GM19438 (cell line): Measurements from ENCODE around the gene SCGB1A1.

Source experiments
- ATAC-seq: cut with Tn5 transposase; IDR thresholded peaks from one replicate; pipeline ENCODE4 v1.9.1; 2021; ENCODE audit warnings: low read depth; ENCODE audit not compliant: unreplicated experiment

The SCGB1A1 gene

DNA sequence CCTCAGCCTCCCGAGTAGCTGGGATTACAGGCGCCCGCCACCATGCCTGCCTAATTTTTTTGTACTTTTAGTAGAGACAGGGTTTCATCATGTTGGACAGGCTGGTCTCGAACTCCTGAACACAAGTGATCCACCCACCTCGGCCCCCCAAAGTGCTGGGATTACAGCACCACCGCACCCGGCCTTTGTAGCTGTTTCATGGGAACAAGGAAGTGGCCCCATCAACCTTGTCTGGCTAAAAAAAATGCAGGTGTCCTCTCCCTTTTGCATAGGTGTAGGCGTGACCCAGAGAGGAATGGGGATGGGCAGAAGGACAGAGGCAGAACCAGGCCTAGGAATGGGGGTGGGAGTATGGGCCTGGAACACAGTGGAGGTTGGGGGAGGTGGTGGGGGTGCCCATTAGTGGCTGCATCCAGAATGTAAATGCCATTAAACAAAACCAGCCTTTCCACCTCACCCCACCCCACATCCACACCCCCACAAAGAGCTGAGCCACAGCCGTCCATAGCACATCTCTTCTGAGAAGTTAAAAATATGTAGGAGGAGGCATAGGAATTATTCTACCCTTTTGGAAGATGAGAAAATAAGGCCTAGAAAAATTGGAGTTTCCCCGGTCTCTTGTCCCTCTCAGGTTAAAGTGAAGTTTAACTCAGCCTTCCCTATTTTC, 22.8 kb upstream of the SCGB1A1 start:
- ATAC-seq, result no peak

DNA sequence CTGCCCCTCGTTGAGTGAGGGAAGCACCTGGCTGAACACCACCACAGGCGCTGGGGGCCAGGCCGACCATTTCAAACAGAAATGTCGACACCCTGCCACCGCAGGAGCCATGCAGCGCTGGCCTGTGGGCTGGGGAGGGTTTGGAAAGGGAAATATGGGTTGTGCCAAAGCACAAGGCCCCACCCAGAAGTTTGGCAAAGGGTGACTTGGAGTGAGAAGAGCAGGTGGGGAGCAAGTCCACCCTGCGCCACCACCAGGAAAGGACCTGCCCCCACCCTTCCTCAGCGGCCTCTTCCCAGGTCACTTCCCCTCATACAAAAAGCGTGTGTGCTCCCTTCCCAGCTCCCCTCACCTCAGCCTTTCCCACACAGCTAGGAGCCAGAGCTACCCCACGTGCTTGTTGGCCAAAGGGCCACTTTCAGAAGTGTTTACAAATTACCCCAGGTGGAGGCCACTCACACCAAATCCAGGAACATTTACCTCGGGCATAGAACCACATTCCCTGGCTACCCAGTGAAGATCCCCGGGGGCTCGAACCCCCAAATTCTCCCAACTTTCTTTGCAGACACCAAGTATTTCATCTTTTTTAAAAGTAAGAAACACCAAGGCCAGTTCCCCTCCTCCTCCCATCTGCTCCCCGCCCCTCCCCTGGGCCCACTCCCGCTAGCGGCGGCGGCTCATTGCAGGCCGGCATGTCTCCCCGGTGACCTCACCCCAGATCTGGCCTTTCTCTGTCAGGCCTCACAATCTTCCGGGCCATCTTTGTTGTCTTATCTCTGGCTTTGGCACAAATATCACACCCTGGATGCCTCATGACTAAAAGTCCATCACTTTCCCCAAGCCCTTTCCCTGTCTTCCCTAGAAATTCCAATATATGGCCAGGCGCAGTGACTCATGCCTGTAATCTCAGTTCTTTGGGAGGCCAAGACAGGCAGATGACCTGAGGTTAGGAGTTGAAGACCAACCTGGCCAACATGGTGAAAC, 20.5 kb upstream of the SCGB1A1 start:
- ATAC-seq, result no peak

DNA sequence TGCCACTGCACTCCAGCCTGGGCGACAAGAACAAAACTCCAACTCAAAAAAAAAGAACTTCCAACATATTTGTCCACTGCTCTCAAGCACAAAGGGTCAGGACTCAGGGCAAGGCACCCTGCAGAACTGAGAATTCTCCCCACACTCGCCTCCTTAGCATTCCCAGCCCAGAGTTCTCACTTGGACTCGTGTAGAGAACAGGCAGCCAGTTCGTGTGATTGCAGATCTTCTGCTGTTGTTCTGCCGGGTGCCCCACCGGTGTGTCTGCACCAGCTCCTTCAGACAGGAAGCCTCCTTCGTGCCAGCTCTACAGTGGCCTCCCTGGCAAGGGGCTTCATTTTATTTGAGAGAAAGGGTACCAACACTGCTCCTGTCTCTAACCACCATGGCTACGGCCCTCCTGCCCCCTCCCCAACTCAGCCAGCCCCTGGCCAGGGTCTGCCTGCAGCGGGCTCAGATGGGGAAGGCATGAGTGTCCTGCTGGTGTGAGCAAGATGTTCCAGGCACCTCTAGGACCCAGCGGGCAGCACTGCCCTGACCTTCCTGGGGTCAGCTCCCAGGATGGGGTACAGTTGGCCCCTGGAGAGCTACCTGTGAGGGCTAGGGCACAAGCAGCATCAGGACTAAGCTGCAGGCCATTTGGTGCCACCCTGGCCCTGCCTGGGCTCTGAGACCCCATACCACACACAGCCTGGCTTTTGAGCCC, 19.5 kb upstream of the SCGB1A1 start:
- ATAC-seq, result no peak

DNA sequence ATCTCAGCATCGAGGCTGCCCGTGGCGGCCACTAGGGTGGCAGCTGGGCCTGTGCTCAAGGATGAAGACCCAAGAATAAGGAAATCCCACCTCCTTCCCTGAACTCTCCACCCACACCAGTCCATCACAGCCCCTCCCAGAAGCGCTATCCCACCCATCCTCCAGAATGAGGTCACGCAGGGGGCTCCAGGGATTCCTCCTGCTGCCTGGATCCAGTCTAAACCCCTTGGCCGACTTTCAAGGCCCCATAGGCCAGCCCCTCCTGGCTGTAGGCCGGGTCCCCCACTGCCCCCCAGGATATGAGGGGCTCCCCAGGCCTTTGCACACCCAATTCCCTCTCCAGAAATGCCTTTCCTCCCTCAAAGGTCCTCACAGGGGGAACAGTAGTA, 19.0 kb upstream of the SCGB1A1 start:
- ATAC-seq, result no peak

DNA sequence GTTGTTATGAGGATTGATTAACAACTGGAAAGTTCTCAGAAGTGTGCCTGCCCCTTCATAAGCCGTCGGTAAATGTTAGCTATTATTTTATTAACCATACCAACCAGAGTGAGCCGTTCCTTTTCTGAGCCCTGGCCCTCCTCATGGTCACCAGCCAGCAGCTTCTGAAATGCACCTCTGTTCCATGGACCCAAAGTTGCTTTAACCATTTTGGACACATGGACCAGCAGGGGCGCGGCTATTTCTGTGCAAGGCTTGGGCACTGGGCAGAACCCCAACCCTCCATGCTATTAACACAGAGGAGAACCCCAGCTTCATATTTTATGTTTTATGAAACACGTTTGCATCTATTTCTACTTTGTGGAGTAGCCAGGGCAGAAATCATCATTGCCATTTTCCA, 18.6 kb upstream of the SCGB1A1 start:
- ATAC-seq, result no peak

DNA sequence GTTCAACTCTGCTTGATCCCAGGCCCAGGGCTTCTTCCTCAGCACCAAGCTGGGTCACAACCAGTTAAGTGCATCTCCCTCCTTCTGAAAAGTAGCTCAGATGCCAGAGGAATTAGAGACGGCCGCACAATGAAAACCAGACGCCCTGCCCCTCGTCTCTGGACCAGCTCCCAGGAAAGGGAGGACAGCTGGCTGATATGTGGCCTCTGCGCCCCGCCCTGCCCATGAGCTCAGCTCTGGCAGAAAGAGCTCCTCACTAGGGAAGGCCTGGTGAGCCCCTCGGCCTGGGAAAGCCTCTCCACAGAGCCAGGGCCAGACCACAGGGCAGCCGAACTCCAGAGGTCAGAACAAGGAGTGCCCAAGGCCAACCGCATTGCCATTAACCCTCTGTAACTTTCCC, 18.1 kb upstream of the SCGB1A1 start:
- ATAC-seq, result no peak

DNA sequence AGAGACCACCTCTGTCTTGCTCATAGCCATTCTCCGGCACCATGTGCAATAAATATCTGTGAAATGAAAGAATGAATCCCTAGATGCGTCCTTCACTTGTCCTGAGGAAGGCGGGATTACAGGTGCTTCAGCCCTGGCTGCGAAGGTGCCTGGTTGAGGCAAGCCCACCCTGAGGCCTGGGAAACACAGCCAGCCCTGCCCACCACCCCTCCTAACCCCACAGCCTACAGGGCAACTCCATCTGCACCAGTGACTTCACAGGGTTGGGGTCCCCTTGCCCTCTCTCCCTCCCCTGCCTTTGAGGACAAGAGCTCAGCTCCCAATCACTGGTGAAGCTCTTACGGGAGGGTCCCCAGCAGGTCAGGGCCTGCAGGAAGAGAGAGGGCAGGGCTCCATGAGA, 17.5 kb upstream of the SCGB1A1 start:
- ATAC-seq, result no peak

DNA sequence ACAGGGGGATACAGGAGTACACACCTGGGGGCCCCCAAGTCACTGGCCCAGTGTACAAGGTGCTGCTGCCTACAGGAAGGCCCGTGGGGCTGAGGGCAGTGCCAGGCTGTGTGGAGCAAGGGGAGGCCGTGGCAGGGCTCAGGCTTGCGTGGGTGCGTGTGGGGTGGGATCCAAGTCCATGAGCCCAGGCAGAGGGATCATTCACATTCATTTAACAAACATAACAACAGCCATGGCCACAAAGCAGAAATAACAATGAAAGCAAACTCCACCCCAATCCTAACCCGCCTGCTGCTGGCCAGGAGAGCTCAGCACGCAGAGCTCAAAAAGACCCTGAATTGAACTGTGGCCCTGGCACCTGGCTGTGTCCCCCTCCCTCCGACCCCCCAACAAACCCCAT, 17.0 kb upstream of the SCGB1A1 start:
- ATAC-seq, result no peak

DNA sequence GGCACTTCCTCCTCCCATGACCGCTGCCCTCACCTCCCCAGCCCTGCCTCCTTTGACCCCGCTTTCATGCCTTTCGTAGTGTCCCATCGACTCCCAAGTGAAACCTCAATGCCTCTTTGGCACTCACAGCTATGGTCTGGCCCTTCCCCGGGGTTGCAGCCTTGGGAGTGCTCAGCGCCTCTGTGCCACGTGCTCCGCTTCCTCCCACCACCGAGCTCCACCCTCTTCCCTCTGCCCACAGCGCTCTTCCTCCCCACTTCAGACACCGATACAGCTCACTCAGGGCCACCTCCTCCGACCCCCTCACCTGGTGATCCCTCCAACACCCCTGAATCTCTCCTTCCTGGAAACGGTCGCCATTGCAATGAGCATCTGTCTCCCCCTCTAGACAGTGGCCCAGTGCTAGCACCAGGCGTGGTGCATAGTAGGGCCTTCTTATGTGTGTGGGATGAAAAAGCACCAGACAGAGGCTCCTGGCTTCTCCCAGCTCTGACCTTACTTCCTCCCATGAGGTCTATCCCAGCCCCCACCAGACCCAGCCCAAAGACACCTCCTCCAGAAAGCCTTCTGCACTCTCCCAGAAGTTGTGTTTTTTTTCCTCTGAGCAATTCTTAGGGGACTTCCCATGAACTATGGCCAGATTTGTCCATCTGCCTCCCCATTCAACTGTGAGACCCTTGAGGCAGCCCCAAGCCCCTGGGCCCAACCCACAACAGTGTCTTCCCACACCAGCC, 16.4 kb upstream of the SCGB1A1 start:
- no peak for ATAC-seq

DNA sequence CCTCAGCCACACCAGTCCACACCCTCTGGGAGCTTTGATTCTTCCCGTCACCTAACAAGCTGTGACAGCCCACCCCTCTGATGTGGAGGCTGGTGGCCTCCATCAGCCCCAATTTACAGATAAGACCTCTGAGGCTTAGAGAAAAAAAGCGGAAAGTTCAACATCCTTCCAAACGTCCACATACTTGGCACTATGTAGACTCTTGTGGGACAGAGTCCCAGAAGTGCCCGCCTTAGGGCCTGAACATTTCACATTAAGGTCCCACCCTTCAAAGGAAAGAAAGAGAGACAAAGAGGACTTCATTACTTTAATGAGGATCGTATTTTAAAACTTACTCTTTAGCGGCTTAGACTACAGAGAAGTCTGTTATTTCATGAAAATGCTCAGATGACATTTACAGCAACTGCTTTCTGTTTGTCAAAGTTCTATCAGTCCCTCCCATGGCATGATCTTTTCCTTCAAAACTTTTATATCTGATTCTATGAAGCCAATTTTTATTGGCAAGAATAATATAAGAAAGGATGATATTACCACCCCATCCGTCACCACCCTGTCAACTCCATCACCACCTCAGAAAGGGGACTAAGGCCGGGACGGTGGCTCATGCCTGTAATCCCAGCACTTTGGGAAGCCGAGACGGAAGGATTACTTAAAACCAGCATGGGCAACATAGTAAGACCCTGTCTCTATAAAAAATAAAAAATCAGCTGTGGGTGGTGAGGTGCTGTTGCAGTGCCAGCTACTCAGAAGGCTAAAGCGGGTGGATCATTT, 15.7 kb upstream of the SCGB1A1 start:
- no peak for ATAC-seq

DNA sequence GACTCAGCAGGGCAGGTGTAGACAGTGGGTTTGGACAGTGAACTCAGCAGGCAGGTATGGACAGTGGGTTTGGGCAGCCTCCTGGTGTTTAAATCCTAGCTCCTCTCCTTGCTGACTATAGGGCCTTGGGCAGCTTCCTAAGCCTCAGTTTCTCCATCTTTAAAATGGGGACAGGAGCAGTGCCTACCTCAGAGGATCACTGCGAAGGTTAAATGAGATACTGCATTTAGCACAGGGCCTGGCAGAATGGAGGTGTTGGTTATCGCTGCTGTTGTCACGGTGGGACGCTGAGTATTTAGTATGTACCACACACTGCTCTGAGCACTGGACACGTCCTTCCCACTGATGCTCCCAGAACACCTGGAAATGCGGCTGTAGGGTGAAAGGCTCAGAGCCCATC, 14.4 kb upstream of the SCGB1A1 start:
- no peak for ATAC-seq

DNA sequence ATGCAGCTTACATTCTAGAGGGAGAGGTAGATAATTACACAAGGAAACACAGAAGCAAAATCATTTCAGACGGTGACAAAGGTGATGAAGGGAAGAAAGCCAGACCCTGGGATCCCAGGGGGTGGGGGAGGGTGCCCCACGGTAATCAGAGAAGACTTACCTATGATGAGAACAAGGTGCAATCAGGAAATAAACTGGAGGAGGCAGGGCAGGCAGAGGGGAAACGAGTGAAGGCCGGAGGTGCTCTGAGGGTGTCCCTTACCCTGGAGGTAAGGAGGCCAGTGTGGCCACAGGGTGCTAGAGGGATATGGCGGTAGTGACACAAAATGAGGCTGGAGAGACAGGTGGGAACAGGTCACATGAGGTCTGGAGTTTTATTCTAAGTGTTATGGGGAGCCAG, 13.9 kb upstream of the SCGB1A1 start:
- ATAC-seq, result no peak

DNA sequence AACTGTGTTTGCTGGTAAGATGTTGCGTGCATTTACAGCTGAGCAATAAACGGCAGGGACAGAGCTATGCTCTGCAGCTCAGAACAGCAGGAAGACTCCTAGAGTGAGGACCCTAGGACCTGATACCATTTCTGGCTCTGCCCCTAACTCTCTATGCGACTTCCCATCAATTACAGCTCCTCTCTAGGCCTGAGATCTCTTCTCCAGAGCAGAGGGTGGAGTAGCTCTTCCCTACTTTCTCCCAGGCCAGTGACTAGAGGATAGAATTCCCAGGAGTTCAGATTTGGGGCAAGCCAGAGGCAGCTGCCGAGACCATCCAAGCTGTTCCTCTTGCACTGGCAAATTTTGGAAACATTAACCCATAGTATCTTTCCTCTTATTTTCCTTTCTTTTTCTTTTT, 12.8 kb upstream of the SCGB1A1 start:
- ATAC-seq, result no peak

DNA sequence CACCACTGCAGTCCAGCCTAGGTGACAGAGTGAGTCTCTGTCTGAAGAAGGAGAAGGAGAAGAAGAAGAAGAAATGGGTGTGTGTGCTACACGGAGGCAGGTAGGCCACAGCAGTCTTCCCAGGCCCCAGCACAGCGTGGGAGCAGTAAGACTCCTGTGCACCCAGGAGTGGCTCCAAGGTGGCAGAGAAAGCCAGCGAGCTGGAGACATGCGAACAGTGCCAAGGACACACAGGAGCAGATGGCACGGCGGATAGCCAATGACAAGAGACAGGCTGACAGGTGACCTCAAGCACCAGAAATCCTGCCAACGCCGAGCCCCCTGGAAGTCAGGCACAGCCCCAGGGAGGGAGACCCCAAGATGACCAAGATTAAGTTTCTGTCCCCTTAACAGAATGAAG, 9.0 kb upstream of the SCGB1A1 start:
- ATAC-seq, result no peak

DNA sequence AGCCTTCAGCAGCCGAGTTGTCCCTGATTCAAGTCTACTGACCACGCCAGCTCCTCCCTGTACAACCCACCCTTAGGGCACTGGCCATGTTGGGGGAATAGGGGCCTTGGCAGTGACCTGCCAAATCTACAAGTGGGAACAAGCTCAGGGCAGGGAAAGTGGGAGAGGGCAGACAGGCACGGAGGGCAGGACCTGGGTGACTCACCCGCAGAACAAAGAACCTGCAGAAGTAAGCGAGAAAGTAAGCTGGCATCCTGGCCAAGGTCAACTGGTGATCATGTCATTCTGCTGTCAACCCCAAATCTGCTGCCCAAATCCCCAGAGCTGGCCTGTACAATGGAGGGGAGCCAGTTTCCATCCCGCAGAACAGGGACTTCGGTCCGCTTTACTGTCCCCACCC, 7.9 kb upstream of the SCGB1A1 start:
- no peak for ATAC-seq

DNA sequence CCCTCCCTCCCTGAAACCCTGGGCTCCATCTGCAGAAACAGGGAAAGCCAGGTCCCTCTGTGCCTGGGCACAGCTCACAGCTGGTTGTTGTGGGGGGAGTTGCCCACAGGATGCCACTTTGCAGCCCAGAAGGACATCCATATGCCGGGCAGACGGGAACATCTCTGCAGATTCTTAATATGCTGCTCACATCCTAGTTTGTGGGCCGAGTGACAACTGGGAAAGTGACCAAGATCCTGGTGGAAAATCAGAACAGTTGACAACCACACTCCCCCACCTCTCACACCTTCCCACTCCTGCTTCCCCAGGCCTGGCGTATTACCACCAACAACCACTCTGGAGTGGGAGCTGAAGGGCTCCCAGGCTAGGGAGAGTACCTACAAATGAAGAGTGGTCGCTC, 7.3 kb upstream of the SCGB1A1 start:
- ATAC-seq, result no peak

DNA sequence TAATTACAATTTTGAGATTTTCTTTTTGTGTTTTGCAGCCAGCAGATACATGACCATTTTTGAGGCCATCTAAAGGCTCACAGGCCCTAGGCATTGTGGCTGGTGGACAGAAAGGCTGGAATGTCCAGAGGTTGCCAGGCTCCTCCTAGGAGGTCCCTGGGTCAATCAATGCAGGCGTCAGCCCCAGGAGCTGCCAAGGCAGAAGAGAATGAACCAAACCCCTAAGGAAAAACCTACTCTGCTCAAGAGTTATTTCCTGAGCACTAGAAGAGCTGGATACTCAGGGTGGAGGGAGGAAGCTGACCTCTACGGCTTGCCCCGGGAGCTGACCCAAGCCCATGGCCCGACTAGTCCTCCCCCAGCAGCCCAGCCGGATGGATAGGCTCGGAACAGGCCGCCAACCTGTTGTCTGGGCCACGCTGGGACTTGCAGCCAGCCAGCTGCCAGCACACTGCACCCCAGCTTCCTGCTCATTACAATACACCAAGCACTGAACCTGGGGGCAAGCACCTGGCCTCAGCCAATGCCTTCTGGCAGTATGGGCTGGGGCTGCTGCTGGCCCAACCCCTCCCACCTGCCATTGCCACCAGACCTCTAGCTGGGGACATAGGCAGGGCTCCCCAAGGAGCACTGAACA, 5.7 kb upstream of the SCGB1A1 start:
- no peak for ATAC-seq

DNA sequence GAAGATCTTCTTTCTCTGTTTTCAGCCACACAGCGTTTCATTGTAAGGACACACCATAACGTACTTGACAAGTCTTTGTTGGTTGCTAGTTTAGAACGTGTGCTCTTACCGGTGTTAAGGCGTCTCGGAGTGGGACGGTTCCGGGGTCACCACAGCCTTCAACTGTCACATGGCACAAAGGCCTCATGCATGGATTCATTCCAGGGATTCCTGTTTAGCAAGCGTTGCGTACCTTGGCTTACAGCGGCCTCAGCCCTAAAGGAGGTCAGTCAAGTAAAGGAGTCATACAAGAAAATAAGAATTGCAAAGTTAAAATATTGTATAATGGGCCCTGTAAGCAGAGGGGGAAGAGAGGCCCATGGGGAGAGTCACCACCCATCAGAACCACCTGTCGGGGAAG, 2.2 kb upstream of the SCGB1A1 start:
- no peak for ATAC-seq

DNA sequence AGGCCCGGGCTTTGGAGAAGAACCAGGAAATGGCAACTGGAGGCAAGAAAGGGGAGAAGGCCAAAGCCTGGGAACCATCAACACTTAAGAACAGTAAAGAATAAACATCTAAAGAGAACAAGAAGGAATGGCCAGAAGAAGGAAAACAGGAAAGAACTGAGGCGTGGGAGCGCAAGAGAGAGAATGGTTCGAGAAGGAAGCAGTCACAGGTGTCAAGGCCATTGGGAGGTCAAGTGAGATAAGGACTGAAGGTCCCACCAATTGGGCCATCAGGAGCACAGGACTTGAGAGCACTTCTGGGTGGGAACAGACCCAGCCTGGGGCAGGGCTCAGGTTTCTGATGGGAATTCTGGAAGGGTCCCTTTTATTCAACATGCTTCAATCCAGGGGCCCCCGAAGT, 697 bp upstream of the SCGB1A1 start:
- no peak for ATAC-seq
